Left forelimb (tissue), 1 donor: Measurements from ENCODE around the gene ARCN1.

Experiments used
- DNase-seq: peaks from one replicate; pipeline ENCODE4 v3.0.0-alpha.2; 2018; ENCODE audit warnings: low spot score

Gene ARCN1

GRCh38 chr11:118572061-118572980 lies at the start of gene ARCN1:
ARCN1 (plus strand) TSS chr11:118572409; CDS start chr11:118572548, 139 bp downstream.
- DNase-seq, result peak; percentile 95

GRCh38 chr11:118522571-118523072 lies 49.6 kb upstream of the ARCN1 start:
- no peak for DNase-seq

- no peak for DNase-seq
Measured at GRCh38 chr11:118524356-118524755, 47.9 kb upstream of the ARCN1 start.

GRCh38 chr11:118524757-118525470 lies 47.3 kb upstream of the ARCN1 start:
- no peak for DNase-seq

- DNase-seq, result no peak
Measured at GRCh38 chr11:118526688-118527087, 45.5 kb upstream of the ARCN1 start.

- DNase-seq, result no peak
Measured at GRCh38 chr11:118527109-118527508, 45.1 kb upstream of the ARCN1 start, which contains the start of gene TTC36. TTC36 (plus strand) TSS chr11:118527474; CDS start chr11:118527495, 21 bp downstream.

GRCh38 chr11:118528511-118528910 lies 43.7 kb upstream of the ARCN1 start:
- no peak for DNase-seq

- no peak for DNase-seq
Measured at GRCh38 chr11:118529584-118530175, 42.5 kb upstream of the ARCN1 start.

GRCh38 chr11:118530180-118530682 lies 42.0 kb upstream of the ARCN1 start:
- no peak for DNase-seq

- peak; percentile 85 for DNase-seq
Measured at GRCh38 chr11:118530683-118531596, 41.3 kb upstream of the ARCN1 start, which contains the start of gene TMEM25. TMEM25 (plus strand) TSS chr11:118531192; CDS start chr11:118531802, 610 bp downstream.

GRCh38 chr11:118531597-118532084 lies 40.6 kb upstream of the ARCN1 start:
- DNase-seq, result no peak

GRCh38 chr11:118532091-118532490 lies 40.1 kb upstream of the ARCN1 start:
- DNase-seq, result no peak

GRCh38 chr11:118532852-118533768 lies 39.1 kb upstream of the ARCN1 start:
- no peak for DNase-seq

- DNase-seq, result no peak
Measured at GRCh38 chr11:118533769-118534729, 38.2 kb upstream of the ARCN1 start.

- no peak for DNase-seq
Measured at GRCh38 chr11:118535261-118535660, 36.9 kb upstream of the ARCN1 start.

- no peak for DNase-seq
Measured at GRCh38 chr11:118536726-118537125, 35.5 kb upstream of the ARCN1 start.

- DNase-seq, result no peak
Measured at GRCh38 chr11:118537409-118537980, 34.7 kb upstream of the ARCN1 start.

GRCh38 chr11:118544010-118544646 lies 28.1 kb upstream of the ARCN1 start:
- no peak for DNase-seq
